ENCODE measurements around the gene PRG3. TPM values are rescaled to one million over a fixed set of nuclear protein-coding genes. Genes with fewer than 3 reads are reported as not detected.
A peak's percentile ranks its signal among the peaks of the same experiment; 100 is the strongest.

Gene PRG3
- total and polyA plus RNA-seq, 2 experiments from 2014 or later, result not detected

DNA sequence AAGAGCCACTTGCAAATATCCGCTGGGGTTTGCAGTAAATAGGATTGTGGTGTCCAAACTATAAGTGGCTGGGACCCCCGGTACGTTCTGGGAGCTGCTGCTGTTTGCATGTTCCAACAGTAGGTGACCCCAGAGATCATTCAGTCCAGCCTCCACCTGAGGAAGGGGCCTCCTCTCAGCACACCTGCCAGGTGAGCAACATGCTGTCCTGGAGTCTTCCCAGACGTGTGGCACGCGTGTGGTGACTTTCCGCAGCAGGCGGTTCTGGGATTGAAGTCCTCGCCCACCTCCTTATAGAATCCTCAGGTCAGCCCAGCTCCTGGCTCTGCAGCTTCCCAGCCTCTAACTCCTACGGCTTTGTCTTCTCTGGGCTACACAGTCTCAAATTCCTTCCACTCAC is 36.1 kb downstream of the PRG3 start:
- TF ChIP-seq, protein P1, sequence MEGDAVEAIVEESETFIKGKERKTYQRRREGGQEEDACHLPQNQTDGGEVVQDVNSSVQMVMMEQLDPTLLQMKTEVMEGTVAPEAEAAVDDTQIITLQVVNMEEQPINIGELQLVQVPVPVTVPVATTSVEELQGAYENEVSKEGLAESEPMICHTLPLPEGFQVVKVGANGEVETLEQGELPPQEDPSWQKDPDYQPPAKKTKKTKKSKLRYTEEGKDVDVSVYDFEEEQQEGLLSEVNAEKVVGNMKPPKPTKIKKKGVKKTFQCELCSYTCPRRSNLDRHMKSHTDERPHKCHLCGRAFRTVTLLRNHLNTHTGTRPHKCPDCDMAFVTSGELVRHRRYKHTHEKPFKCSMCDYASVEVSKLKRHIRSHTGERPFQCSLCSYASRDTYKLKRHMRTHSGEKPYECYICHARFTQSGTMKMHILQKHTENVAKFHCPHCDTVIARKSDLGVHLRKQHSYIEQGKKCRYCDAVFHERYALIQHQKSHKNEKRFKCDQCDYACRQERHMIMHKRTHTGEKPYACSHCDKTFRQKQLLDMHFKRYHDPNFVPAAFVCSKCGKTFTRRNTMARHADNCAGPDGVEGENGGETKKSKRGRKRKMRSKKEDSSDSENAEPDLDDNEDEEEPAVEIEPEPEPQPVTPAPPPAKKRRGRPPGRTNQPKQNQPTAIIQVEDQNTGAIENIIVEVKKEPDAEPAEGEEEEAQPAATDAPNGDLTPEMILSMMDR (IDR thresholded peaks at IDR 0.05; ENCODE audit: low read depth, low read length), result no peak
- H3K4me3 ChIP-seq, result no peak overlapping the region

GRCh38 chr11:57343825-57344224 is 37.1 kb downstream of the PRG3 start:
- Histone ChIP-seq H3K4me3 (no peak overlapping the region), H3K4me1 (ENCODE audit: low read depth) (peaks cover 27% of the 10 kb centered on the region), H3K36me3 (no peaks in the 10 kb centered on the region), H3K27me3 (no peaks in the 10 kb centered on the region), H3K27ac (peak overlapping the region; percentile 95), H3K9me3 (ENCODE audit: low read depth) (no peaks in the 10 kb centered on the region)
- TF ChIP-seq, protein P1 (IDR thresholded peaks at IDR 0.05; ENCODE audit: low read depth, low read length), result no peak
- peak in 1 of 2 donors; percentile 71 for DNase-seq (ENCODE audit: low read depth in 1 of 2, low spot score in 1 of 2)

More for the DNA sequence above, 36.1 kb downstream of the PRG3 start:
- no peaks in the 10 kb centered on the region for H3K36me3 ChIP-seq
- peak overlapping the region; percentile 95 for H3K27ac ChIP-seq
- DNase-seq (ENCODE audit: low read depth in 1 of 2, low spot score in 1 of 2), result no peak
- H3K9me3 ChIP-seq (ENCODE audit: low read depth), result no peaks in the 10 kb centered on the region
- H3K4me1 ChIP-seq (ENCODE audit: low read depth), result peaks cover 27% of the 10 kb centered on the region
- no peaks in the 10 kb centered on the region for H3K27me3 ChIP-seq

GRCh38 chr11:57342702-57343101 is 38.2 kb downstream of the PRG3 start:
- Histone ChIP-seq H3K27me3 (no peaks in the 10 kb centered on the region), H3K9me3 (ENCODE audit: low read depth) (no peaks in the 10 kb centered on the region), H3K27ac (peak overlapping the region; percentile 95), H3K36me3 (no peaks in the 10 kb centered on the region), H3K4me1 (ENCODE audit: low read depth) (peaks cover 31% of the 10 kb centered on the region), H3K4me3 (no peak overlapping the region)
- TF ChIP-seq, protein P1 (IDR thresholded peaks at IDR 0.05; ENCODE audit: low read depth, low read length), result no peak
- no peak for DNase-seq (ENCODE audit: low read depth in 1 of 2, low spot score in 1 of 2)

DNA sequence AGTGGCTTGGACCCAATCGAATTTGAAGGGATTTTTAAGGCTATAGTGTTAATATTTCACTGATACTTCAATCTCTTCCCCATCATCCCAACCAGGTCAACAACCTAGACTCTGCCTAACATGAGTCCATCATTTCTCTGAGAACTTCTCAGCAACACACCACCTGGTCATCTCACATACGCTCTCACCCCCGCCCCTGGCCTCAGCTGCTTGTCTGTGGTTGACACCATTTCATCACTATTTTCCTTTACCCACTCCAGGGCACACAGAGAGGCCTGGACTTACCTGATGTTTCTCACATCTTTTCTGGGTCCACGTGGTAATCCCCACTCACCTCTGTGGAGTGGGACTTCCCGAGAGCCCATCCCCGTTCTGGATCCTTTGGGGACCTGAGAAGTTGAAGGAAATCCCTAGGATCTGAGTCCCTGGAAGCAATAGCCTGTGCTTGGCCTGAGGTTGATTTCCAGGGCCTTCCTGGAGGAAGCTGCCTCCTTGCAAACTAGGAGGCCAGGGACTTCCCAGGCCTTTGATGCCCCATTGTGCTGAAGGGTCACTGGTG is 39.6 kb downstream of the PRG3 start:
- Histone ChIP-seq H3K36me3 (no peaks in the 10 kb centered on the region), H3K9me3 (ENCODE audit: low read depth) (no peaks in the 10 kb centered on the region), H3K27me3 (no peaks in the 10 kb centered on the region), H3K4me3 (no peak overlapping the region), H3K4me1 (ENCODE audit: low read depth) (peaks cover 32% of the 10 kb centered on the region), H3K27ac (no peak overlapping the region)
- DNase-seq (ENCODE audit: low read depth in 1 of 2, low spot score in 1 of 2), result no peak
- TF ChIP-seq, protein P1 (IDR thresholded peaks at IDR 0.05; ENCODE audit: low read depth, low read length), result no peak

DNA sequence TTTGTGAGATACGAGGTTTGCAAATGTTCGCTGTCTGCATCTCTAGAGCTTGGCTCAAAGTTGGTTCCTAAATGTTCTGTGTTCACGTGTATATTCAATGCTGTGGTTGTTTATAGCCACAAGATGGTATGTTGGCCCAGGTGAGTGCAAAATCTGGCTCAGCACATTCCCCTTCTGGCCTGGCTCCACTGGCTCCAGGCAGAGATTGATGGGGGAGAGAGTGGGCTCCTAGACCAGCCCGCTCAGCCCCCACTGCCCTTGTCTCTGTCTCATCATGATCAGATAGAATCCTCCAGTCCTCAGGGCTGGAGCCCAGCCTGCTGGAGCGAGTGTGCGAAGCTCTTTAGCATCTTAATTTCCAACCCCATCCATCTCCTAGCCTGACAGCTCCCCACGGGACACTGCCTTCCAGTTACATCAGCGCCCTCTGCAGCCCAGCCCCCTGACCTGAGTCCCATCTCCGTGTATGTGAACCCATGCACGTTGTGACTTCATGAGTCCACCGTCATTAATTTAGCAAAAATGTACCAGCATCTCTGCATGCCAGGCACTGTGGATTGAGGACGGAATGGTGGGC is 40.8 kb downstream of the PRG3 start:
- Histone ChIP-seq H3K27me3 (no peaks in the 10 kb centered on the region), H3K4me3 (no peak overlapping the region), H3K36me3 (no peaks in the 10 kb centered on the region), H3K27ac (no peak overlapping the region), H3K9me3 (ENCODE audit: low read depth) (no peaks in the 10 kb centered on the region), H3K4me1 (ENCODE audit: low read depth) (peaks cover 35% of the 10 kb centered on the region)
- peak; percentile 46 to 72 for DNase-seq (ENCODE audit: low read depth in 1 of 2, low spot score in 1 of 2)
- TF ChIP-seq, protein P1 (IDR thresholded peaks at IDR 0.05; ENCODE audit: low read depth, low read length), result peak; percentile 37

Measured in cardiac muscle cell (in vitro differentiated cells and primary cell).